ENCODE results near the gene BRF1.

Gene BRF1

DNA sequence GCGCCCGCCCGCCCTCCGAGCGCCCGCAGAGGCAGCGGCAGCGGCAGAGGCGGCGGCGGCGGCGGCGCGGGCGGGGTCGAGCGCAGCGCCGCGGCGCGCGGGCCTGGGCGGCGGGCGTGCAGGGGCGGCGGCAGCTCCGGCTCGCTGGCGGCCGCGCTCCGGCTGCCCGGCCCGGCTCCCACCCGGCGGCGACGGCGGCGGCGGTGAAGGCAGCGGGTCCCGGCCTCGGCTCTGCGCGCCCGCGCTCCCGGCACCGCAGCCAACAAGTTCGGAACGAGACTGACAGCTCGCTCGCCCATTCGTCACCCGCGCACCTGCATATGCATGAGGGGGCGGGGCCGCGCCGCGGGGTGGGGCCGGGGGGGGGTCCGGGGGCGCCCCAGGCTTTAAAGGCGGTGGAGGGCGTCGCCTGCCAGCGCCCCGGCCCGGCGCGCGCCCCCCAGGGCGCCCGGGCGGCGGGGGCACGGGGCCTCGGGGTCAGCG is 132.3 kb downstream of the BRF1 start, which contains the start of gene JAG2:
Gene JAG2, minus strand, starts transcription at position 281 of the 483 bp plus-strand sequence. CDS start 356 bp downstream, outside the sequence.
- DNase-seq: peak; percentile 37 to 67

DNA sequence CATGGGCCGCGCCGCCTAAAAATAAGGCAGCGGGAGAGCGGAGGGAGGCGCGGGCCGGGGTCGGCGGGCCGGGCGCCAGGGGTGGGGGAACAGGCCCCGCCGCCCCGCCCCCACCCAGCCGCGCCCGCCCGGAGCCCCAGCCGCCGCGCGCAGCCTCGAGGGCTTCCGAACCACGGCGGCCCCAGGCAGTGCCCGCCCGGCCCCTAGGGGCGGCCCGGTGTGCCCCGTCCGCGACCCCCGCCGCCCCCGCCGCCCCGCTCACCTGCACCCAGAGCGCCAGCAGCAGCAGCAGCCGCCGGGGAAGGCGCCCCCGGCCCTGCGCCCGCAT is 132.7 kb downstream of the BRF1 start:
- DNase-seq: no peak

GRCh38 chr14:105167303-105168092 is 133.3 kb downstream of the BRF1 start:
- DNase-seq: no peak

DNA sequence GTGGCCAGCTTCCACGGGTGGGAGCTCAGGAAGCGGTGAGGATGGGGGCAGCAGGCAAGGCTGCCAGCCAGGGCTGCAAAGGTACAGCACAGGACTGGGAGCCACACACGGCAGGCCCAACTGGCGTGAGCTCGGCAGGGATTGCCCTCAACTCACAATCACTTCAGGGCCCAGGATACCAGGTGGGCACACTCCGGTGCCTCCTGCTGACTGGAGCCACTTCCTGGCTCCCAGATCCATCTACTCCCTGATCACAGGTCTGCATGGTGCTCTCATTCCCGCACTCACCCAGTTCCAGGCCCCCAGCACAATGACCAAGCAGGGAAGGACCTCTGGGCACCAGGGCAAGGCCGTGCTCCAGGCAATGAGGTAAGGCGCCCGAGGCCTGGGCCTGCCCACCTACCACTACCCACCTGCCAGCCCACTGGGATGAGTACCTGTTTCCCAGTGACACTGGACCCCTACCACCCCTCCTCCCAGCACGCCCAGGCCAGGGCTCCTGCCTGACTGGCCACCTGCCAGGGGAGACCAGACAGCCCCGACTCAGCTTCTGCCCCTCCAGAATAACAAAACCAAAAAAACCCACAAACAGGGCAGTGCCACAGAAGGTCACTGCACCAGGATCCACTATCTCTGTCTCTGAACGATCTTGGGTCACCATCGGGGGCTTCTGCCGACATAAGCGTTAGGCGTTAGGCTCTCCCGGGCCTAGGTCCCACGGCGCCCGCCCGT is 134.1 kb downstream of the BRF1 start:
- no peak for DNase-seq

DNA sequence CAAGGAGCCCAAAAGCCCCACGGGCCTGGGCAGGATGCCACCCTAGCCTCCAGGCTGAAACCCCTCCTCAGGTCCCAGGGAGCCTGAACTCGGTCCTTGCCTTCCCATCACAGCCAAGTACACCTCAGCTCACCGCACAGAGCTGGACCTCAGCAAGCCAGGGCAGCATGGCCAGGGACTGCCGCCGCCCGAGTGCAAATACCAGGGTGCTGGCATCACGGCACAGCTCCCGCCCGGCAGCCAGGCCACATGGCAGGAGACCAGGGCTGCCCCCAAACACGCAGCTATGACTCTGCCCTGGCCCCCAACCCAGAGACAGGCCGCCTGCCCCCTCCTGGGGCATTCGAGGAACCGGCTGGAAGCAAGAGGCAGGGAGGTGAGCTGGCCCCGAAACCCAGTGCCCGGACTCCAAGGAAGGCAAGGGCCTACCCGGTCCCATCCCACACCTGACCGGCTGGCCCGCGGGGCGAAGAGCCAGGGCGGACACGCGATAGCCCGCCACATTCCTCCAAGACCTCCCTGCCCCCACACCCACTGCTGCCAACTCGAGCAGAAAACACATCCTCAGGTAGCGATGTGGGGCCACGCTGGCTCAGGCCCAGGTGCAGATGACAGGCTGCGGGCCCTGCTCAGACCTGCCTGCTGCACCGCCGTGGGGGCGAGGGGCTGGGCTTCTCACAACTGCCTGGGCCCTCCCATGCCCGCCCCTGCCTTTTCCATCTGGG is 134.9 kb downstream of the BRF1 start:
- no peak for DNase-seq

- peak; percentile 79 to 80 for DNase-seq
Observed at GRCh38 chr14:105165134-105165704, 135.6 kb downstream of the BRF1 start.

DNA sequence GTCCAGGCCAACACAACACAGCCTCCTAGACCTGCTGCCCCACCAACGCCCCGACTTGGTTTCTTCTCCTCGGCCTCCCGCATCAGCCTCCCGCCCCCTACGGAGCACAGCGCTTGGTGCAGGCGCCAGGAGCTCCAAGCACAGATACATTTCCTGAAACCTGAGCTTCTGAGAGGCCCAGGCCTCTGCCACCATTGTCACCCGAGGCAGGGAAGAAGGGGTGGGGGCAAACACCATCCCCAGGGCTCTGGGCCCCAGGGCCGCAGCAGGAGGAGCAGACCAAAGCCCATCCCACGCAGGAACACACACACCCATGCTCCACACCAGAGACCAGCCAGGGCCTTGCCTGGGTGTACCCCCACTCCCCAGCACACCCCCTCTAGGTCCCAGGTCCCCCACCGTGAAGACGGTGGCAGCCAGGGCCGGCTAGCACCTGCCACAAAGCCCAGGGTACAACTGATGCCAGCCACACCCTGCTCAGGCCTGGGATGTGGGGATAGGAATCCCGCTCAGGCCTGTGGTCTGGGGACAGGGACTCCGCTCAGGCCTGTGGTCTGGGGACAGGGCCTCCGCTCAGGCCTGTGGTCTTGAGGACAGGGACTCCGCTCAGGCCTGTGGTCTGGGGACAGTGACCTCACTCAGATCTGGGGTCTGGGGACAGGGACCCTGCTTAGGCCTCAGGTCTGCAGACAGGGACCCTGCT is 137.6 kb downstream of the BRF1 start:
- peak in 1 of 2 experiments; percentile 24 for DNase-seq

DNA sequence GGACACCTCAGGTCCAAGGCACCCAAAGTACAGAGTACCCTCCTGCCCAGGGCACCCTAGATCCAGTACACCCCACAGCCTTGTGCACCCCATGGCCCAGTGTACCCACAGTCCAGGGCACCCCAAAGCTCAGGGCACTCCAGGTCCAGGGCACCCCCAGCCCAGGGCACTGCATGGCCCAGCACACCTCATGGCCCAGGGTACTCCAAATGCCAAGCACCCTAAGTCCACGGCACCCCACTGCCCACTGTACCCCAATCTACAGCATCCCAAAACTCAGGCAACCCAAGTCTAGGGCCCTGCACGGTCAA is 138.2 kb downstream of the BRF1 start:
- no peak for DNase-seq

DNA sequence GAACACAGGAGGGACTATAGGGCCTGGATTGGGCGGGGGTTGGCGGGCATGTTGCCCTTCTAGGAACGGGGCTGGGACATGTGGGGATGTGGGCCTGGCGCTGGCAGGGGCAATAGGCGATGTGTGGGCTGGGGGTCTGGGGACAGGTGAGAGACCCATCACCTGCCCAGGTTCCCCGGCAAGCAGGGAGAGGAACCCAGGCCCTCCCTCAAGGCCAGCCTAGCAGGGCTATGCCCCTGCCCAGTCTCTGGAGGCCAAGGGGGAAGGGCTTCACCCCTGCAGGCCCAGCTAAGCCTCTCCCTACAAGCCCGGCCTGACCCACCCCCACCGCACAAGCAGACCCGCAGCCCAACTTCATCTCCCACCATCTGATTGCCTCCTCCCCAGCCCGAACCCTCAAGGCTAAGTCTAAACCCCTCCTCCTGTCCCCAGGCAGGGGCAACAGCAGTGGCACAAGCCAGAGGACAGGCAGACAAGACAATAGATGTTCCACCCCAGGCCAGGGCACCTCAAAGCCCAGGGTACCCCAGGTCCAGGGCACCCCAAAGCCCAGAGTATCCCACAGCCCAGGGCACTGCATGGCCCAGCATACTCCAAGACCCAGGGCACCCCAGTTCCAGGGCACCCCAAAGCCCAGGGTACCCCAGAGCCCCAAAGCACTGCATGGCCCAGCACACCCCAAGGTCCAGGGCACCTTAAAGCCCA is 138.7 kb downstream of the BRF1 start:
- DNase-seq: no peak

GRCh38 chr14:105161309-105161708 is 139.5 kb downstream of the BRF1 start:
- DNase-seq: no peak

DNA sequence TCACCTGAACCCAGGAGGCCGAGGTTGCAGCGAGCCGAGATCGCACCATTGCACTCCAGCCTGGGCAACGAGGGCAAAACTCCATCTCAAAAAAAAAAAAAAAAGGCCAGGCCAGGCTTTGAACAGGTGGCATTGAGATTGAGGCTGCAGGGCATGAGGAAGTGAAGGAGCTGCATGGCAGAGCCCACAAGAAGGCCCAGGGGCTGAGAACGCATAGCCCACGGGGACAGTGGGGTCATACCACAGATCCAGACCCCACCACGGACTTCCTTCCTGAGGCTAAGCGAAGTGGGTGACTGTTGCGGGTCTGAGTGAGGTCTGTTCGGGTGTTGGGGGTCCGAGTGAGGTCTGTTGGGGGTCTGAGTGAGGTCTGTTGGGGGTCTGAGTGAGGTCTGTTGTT is 140.0 kb downstream of the BRF1 start:
- no peak for DNase-seq

GRCh38 chr14:105159344-105159743 is 141.5 kb downstream of the BRF1 start:
- DNase-seq: no peak
